ENCODE results near the gene TMED4. TPM values are rescaled to one million over a fixed set of nuclear protein-coding genes. Genes with fewer than 3 reads are reported as not detected.

TMED4 gene
- total and polyA plus RNA-seq, 2 of the 13 experiments (the other 11 are each of a cell fraction or from before 2014, with no cell fraction given) = 81.4 to 109 TPM

- TF ChIP-seq THAP9 (CRISPR knock-in tag; IDR thresholded peaks at IDR 0.05; ENCODE audit: borderline replicate concordance) = peak; percentile 71; the same call in 1 of the 2 replicates
- no peak for TF ChIP-seq U2AF1 (optimal IDR thresholded peaks at IDR 0.05; ENCODE audit: low read depth, low read length)
- no peak for TF ChIP-seq XBP1 (CRISPR knock-in tag; IDR thresholded peaks at IDR 0.05)
- TF ChIP-seq ASH2L (IDR thresholded peaks at IDR 0.05; ENCODE audit: insufficient read length, low read depth, low read length) = peak; percentile 94
- TF ChIP-seq ZNF331 (CRISPR knock-in tag; IDR thresholded peaks at IDR 0.05) = peak; percentile 66; the same call in 1 of the 2 replicates
- peak; percentile 87 for TF ChIP-seq ZNF670 (CRISPR knock-in tag; IDR thresholded peaks at IDR 0.05; ENCODE audit: borderline replicate concordance)
- peak; percentile 75 for TF ChIP-seq SMAD3 (CRISPR knock-in tag; IDR thresholded peaks at IDR 0.05)
- 0 out of 2 replicates have a peak, but pooled peaks have one; percentile 66 for TF ChIP-seq TERF1 (CRISPR knock-in tag; IDR thresholded peaks at IDR 0.05)
- peak; percentile 30; the same call in 1 of the 2 replicates for TF ChIP-seq SOX5 (CRISPR knock-in tag; IDR thresholded peaks at IDR 0.05; ENCODE audit: borderline replicate concordance)
- TF ChIP-seq AKAP8 (CRISPR knock-in tag; IDR thresholded peaks at IDR 0.05) = no peak
- TF ChIP-seq EEA1 (CRISPR knock-in tag; IDR thresholded peaks at IDR 0.05; ENCODE audit: borderline replicate concordance) = no peak
- no peak; the same call in 1 of the 2 replicates for TF ChIP-seq SOX13 (IDR thresholded peaks at IDR 0.05)
- TF ChIP-seq SOX13 (CRISPR knock-in tag; conservative IDR thresholded peaks at IDR 0.05 in 1 of 2, IDR thresholded peaks at IDR 0.05 in 1 of 2) = peak in 1 of 2 experiments; percentile 16; a peak in 1 of 4 replicates
- TF ChIP-seq ZNF597 (CRISPR knock-in tag; IDR thresholded peaks at IDR 0.05) = no peak
- TF ChIP-seq ZNF142 (CRISPR knock-in tag; IDR thresholded peaks at IDR 0.05) = 0 out of 2 replicates have a peak, but pooled peaks have one; percentile 5
Observed at GRCh38 chr7:44606341-44607140, 24.5 kb upstream of the TMED4 start, which contains the start of gene OGDH (continued).
